Esophagus muscularis mucosa (tissue), 3 donors: ENCODE data around the gene SETSIP.

Experiments used
- CTCF ChIP-seq, 3 experiments: fragments of 200-600 bp in 2 of 3; fragments of 450-650 bp in 1 of 3; sonication (generic) in 2 of 3; IDR thresholded peaks; one replicate each; pipeline ENCODE4 v1.5.1; 2017 to 2019; ENCODE audit warnings: antibody characterized with exemption in 3 of 3, mild to moderate bottlenecking in 2 of 3, moderate library complexity in 1 of 3
- POLR2A ChIP-seq: fragments of 450-650 bp; IDR thresholded peaks from one replicate; pipeline ENCODE4 v1.6.1; 2017; ENCODE audit warnings: antibody characterized with exemption, moderate library complexity, mild to moderate bottlenecking, low read depth
- POLR2AphosphoS5 ChIP-seq, 2 donors: sonication (generic); formaldehyde crosslinking; IDR thresholded peaks; one replicate each; pipeline ENCODE4 v1.6.1; 2017; ENCODE audit warnings: antibody characterized with exemption in 2 of 2

- TF ChIP-seq POLR2AphosphoS5 (IDR thresholded peaks at IDR 0.05) (no peak), CTCF (IDR thresholded peaks at IDR 0.05) (no peak), POLR2A (no peak)
Observed at GRCh38 chr1:92095874-92096273, 20.7 kb upstream of the SETSIP start.
